ENCODE results near the gene NLRC5.
"Not testable (repeated sequence)": the region's sequence is repeated elsewhere in the genome, so short reads cannot be mapped to it uniquely, and the experiment has no call there.

NLRC5 gene

GRCh38 chr16:57071831-57072582, 82.7 kb downstream of the NLRC5 start:
- no peak for DNase-seq (ENCODE audit: low read depth)

DNA sequence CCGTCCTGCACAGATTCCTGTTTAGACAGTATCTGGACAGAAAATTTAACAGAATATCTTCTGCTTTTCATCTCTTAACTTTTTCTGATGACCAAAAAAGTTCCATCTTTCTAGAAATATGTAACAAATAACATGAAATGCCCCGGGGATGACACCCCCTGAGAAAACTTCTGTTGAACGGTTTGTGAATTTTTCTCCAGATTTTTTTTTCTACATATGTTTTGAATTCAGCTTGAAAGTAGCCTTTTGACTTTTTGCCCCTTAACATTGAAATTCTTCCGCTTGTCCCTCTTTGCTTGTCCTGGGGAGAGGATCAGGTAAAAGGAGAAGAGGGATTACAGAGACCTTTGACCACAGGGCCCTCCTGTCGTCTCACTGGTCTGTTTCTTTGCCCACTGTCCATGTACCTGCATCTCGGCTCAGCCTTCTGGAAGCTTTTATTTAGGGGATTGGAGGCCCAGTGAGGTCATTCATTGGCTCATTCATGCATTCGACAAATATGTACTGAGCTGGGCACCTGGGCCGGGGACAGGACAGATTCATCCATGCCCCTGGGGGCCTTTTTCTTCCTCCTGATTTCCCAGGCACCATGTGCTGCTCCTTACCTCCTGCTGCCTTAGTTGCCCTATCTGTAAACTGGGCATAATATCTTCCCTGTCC, 83.4 kb downstream of the NLRC5 start:
- no peak for DNase-seq (ENCODE audit: low read depth)

GRCh38 chr16:57077714-57078113, 88.4 kb downstream of the NLRC5 start:
- no peak for DNase-seq (ENCODE audit: low read depth)

GRCh38 chr16:57081744-57082143, 92.4 kb downstream of the NLRC5 start:
- no peak for DNase-seq (ENCODE audit: low read depth)

GRCh38 chr16:57082664-57083063, 93.3 kb downstream of the NLRC5 start:
- no peak for DNase-seq (ENCODE audit: low read depth)

GRCh38 chr16:57083485-57084126, 94.2 kb downstream of the NLRC5 start:
- no peak for DNase-seq (ENCODE audit: low read depth)

- peak; percentile 30 for DNase-seq (ENCODE audit: low read depth)
Measured at GRCh38 chr16:57084257-57084770, 95.0 kb downstream of the NLRC5 start.

GRCh38 chr16:57084996-57085395, 95.6 kb downstream of the NLRC5 start:
- no peak for DNase-seq (ENCODE audit: low read depth)

- no peak for DNase-seq (ENCODE audit: low read depth)
Measured at GRCh38 chr16:57087003-57087402, 97.6 kb downstream of the NLRC5 start.

DNA sequence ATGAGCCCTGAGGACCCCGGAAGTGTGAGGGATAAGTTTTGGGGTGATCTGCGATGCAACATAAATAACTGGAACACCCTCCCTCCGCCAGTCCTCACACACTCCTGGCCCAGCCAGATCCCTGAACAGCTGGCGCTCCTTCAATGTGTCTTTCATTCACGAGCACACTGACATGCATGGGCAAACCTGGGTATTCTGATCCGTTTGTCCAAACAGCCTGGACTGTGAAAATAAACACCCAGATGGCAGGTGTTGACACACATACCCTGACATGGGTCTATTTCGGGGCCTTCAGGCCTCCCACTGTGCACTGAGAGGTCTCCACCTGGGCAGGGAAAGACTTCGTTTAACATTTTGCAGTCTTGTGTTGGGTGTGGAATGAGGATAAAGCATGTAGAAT, 100.0 kb downstream of the NLRC5 start:
- DNase-seq (ENCODE audit: low read depth), result no peak

DNA sequence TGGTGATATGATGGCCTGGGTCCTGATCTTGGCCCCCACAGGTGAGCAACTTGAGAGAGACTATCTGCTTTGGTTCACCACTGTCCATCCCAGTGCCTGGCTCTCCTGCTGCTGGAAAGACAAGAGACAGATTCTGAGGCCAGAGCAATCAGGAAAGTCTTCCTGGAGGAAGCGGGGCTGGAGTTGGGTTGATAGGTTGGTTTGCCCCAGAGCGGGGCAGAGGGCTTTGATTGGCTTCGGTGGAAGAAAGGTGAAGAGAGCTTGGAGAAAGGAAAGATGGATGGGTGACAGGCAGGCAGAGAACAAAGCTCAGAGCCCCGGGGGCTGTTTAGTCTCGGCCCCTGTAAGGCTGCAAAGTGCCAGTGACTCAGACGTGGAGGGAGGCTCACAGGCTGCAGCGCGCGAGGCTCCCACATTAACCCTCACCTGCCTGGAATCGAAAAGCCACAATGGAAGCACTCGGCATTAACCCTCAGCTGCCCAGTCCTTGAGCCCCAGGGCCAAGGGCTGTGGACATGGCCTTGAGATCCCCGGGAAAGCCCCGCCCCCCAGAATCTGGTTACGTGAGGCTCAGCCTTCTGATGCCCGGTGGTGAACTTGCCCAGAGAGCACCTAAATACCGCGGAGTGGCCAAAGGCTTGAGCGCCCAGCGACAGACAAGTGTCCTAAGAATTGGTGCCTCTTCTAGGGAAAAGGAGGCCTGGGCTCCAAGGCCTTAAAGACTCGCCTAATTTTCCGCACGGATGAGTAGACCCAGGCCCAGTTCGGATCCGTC, 102.0 kb downstream of the NLRC5 start:
- no peak for DNase-seq (ENCODE audit: low read depth)

DNA sequence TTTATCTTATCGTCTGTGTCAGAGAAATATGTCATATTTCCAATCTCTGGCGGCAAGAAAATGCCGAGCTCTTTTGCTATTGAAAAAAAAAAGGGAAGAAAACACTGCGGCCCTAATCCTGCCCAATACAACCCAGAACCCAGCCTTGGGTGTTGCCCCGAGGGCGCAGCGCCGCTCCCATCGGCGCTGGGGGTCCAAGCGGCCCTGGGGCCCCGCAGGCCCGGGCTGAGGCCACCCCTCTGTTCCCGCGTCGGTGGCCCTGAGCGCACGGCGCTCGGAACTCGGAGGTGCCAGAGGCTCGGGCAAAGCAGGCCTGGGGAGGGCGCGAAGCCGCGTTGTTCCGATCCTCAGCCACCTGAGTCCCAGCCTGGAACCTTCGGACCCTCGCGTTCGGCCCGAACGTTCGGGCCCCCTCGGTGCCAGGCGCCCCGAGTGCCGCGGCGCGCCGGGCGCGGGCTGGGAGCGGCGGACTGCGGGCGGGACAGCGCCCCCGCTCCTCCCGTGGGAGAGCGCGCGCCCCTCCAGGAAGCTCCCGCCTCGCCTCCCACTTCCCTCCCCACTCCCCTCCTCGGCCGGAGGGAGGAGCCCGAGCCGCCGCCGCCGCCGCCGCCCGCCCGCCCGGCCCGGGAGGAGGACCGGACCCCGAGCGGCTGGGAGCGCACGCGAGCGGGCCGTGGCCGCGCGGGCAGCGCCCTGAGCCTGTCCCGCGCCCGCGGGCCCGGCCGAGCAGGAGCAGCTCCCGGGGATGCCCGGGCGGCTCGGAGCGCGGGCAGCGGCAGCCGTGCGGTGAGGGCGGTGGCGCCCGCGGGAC, 102.8 kb downstream of the NLRC5 start, which contains the start of gene CPNE2:
Gene CPNE2, plus strand, starts transcription at position 609 of the 811 bp plus-strand sequence. CDS start 18,160 bp downstream, outside the sequence.
- DNase-seq (ENCODE audit: low read depth), result peak; percentile 10

DNA sequence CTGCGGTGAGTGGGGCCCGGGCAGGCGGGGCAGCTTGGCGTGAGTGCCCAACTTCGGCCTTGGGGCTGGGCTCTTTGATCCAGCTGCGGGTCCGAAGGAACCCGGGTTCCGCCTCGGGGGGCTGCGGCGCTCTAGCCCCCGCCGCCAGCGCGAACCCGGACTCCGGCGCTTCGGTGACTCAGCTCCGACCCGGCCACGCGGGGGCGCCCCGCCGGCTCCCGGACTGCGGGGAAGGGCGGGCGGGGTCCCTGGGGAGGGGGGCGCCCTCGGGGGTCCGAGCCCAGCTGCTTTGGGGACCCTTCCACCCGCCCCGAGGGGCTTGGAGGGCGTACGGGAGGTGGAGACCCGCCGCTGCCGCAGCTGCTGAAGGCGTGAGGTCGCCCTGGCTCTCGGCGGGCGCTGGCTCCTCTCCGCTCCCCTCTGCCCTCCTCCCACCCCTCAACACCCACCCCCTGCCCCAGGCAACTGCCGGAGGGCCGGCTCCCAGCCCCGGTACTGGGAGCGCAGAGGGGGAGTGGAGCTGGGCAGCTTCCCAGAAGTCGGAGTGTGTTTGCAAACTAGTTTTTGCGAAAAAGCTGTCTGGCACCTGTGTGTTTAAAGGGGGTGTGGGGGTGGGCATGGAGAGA, 103.5 kb downstream of the NLRC5 start:
- peak; percentile 26 for DNase-seq (ENCODE audit: low read depth)

DNA sequence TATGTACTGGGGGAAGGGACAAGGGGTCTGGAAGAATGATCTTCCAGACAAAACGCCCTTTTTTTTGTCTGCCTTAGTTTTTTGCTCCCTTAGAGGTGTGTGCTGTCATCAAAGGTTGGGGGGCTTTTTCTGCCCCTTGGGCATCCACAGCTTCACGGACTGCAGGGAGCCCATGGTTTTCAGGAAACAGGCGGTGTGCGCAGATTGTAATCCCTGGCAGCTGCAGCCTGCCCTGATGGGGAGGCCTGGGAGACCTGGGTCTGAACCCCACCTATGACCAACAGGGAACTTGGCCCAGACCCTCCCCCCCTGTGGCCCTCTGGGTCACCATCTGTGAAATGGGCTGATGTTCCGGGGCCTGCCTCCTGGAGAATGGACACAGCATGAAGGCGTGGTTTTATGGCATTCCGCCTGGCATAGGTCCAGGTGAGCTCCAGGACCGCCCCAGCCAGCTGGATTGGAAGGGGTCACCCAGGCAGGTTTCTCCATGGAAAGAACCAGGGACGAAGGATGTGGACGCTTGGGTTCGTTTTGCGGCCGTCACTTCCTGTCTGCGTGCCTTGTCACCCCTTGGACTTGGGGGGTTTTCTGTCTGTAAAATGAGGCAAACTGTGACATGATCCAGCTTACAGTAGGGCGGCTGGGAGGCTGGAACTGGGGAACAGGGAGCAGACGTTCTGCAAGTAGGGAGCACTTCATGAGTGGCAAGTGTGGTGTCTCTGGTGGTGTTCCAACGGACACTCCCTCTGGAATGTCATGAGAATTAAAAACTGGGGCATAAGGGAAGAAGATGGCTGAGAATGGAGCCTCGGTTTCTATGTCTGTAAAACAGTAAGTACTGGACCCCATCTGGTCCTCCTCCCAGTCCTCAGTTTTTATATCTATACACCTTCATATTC, 104.6 kb downstream of the NLRC5 start:
- no peak for DNase-seq (ENCODE audit: low read depth)

DNA sequence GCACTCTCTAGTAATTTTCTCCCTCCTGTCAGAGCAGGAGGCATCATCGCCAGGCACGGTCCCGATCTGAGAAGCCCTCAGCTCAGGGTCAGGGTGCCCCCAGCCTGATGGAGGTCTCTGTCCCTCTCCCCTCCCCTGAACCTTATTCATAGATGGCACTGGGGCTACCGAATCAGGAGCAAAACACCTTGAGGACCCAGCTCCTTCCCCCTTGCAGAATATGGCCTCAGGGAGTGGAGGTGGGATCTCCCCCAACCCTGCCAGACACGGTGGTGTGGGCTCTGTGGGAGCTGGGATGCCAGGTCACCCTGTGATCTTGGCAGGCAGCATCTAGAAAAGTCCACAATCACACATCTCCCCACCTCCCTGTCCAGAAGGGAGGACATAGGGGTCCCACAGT, 105.6 kb downstream of the NLRC5 start:
- no peak for DNase-seq (ENCODE audit: low read depth)

- DNase-seq (ENCODE audit: low read depth), result no peak
Measured at GRCh38 chr16:57096192-57096591, 106.8 kb downstream of the NLRC5 start.

DNA sequence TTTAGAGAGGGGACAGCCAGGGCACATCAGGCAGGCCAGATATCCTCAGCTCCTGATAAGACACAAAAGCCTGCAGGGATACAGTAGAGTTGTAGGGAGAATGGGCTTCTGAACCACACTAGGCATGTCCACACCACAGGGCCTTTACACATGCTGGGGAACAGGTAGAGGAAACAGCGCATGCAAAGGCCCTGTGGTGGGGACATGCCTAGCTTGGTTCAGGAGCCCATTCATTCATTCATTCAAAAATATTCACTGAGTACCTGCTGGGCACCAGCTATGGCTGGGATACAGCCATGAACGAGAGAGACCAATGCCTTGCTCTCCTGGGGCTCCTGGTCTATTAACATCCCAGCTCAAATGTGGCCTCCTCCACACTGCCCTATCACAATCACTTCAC, 107.4 kb downstream of the NLRC5 start:
- no peak for DNase-seq (ENCODE audit: low read depth)

GRCh38 chr16:57098188-57098841, 109.0 kb downstream of the NLRC5 start:
- DNase-seq (ENCODE audit: low read depth), result no peak

GRCh38 chr16:57099965-57100364, 110.6 kb downstream of the NLRC5 start:
- DNase-seq (ENCODE audit: low read depth), result not testable (repeated sequence)
